Progenitor cell of endocrine pancreas (in vitro differentiated cells): ENCODE measurements around the gene NXPH3. TPM values are rescaled to one million over a fixed set of nuclear protein-coding genes. Genes with fewer than 3 reads are reported as not detected.

Experiments
- DNase-seq: peaks from one replicate; pipeline ENCODE4 v3.0.0; 2021; ENCODE audit warnings: low spot score; ENCODE audit not compliant: unreplicated experiment
- H3K27ac Mint-ChIP-seq: 2 replicates; pipeline ENCODE4 v1.8.0; 2021; ENCODE audit warnings: mild to moderate bottlenecking, moderate library complexity, mixed read lengths
- H3K27me3 Mint-ChIP-seq: 2 replicates; pipeline ENCODE4 v1.8.0; 2021; ENCODE audit warnings: mixed read lengths
- H3K36me3 Mint-ChIP-seq: 2 replicates; pipeline ENCODE4 v1.8.0; 2022; ENCODE audit warnings: mixed read lengths; ENCODE audit not compliant: insufficient read depth
- H3K4me1 Mint-ChIP-seq: 2 replicates; pipeline ENCODE4 v1.8.0; 2021; ENCODE audit warnings: low read depth, mixed read lengths
- H3K4me3 Mint-ChIP-seq: 2 replicates; pipeline ENCODE4 v1.8.0; 2021; ENCODE audit warnings: low read depth, mild to moderate bottlenecking, moderate library complexity, mixed read lengths
- H3K9me3 Mint-ChIP-seq: 2 replicates; pipeline ENCODE4 v1.8.0; 2021; ENCODE audit warnings: low read depth, mixed read lengths
- CTCF ChIP-seq: fragments of 200-600 bp; sonication (generic); IDR thresholded peaks from one replicate; pipeline ENCODE4 v1.5.0; 2021; ENCODE audit warnings: antibody characterized with exemption, mild to moderate bottlenecking; ENCODE audit not compliant: unreplicated experiment
- total RNA-seq: library from RNA; stranded (reverse); gene quantifications from 2 replicates; pipeline ENCODE4 v1.2.1, GENCODE V29; 2021

NXPH3 gene
- total RNA-seq, 1 donor from 2014 or later: 0.38 TPM

DNA sequence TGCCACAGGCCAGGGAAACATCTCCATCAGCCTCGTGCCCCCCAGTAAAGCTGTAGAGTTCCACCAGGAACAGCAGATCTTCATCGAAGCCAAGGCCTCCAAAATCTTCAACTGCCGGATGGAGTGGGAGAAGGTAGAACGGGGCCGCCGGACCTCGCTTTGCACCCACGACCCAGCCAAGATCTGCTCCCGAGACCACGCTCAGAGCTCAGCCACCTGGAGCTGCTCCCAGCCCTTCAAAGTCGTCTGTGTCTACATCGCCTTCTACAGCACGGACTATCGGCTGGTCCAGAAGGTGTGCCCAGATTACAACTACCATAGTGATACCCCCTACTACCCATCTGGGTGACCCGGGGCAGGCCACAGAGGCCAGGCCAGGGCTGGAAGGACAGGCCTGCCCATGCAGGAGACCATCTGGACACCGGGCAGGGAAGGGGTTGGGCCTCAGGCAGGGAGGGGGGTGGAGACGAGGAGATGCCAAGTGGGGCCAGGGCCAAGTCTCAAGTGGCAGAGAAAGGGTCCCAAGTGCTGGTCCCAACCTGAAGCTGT lies 3.4 kb downstream of the NXPH3 start:
- H3K36me3 Mint-ChIP-seq: no peaks in the 10 kb centered on the region
- TF ChIP-seq CTCF: no peak
- H3K27ac Mint-ChIP-seq: no peak overlapping the region
- no peak for DNase-seq
- no peak overlapping the region for H3K4me3 Mint-ChIP-seq
- peaks cover 39% of the 10 kb centered on the region for H3K27me3 Mint-ChIP-seq
- H3K9me3 Mint-ChIP-seq: no peaks in the 10 kb centered on the region
- H3K4me1 Mint-ChIP-seq: peaks cover 4% of the 10 kb centered on the region

- no peak for DNase-seq
- Mint-ChIP-seq H3K4me3 (no peak overlapping the region), H3K4me1 (peaks cover 4% of the 10 kb centered on the region), H3K36me3 (no peaks in the 10 kb centered on the region), H3K9me3 (no peaks in the 10 kb centered on the region), H3K27ac (no peak overlapping the region), H3K27me3 (peaks cover 34% of the 10 kb centered on the region)
- TF ChIP-seq CTCF: no peak
These were observed 3.9 kb downstream of the NXPH3 start for GRCh38 chr17:49579522-49579921.

GRCh38 chr17:49580055-49580721 lies 4.5 kb downstream of the NXPH3 start:
- Mint-ChIP-seq H3K36me3 (no peaks in the 10 kb centered on the region), H3K4me3 (no peak overlapping the region), H3K9me3 (no peaks in the 10 kb centered on the region), H3K27me3 (peaks cover 27% of the 10 kb centered on the region), H3K27ac (no peak overlapping the region), H3K4me1 (peaks cover 4% of the 10 kb centered on the region)
- no peak for DNase-seq
- TF ChIP-seq CTCF: no peak

DNA sequence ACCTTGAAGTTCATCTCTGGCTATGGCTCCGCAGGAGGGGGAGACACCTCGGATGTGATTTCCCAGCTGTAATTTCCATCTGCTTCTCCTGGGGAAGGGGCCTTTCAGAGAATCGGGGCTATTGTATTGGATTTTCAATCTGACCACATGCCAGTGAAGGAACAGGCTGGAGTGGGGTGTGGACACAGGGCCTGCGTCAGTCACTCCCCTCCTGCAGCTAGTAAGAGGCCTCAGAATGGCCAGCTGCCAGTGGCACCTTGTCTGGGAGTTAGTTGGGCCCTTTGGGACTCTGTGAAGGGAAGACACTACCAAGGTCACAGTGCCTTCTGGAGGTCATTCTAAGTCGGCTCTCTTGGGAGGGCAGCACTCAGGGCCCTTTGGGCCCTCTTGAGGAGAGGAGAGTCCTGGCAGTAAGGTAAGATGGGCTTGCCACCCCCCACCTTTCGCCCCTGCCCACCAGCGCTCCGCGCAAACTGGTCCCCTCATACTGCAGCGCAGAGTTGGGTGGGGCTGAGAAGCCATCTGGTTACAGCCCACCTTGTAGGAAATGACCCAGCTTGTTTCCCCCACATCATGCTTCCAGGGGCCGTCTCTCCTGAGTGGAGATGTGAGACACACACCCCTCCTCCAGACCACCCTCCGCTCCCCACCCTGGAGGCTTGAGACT lies 5.4 kb downstream of the NXPH3 start:
- TF ChIP-seq CTCF: no peak
- peaks cover 4% of the 10 kb centered on the region for H3K4me1 Mint-ChIP-seq
- peaks cover 24% of the 10 kb centered on the region for H3K27me3 Mint-ChIP-seq
- H3K4me3 Mint-ChIP-seq: no peak overlapping the region
- H3K27ac Mint-ChIP-seq: no peak overlapping the region
- H3K9me3 Mint-ChIP-seq: no peaks in the 10 kb centered on the region
- no peaks in the 10 kb centered on the region for H3K36me3 Mint-ChIP-seq
- DNase-seq: no peak

DNA sequence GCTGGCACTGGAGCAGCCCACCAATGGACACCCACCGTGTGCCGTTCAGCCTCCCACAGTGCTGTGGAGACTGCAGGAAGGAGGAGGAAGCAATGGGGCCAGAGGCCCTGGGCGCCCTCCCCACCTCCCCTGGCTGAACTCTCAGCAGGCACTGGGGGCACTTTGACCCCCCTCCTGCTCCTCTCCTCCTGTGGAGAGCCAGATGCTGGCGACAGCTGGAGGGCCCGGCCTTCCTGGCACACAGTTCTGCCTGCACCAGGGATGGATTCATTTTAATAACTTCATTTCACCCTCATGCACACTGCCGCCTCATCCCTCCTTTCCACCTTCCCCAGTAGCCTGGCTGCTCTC lies 6.0 kb downstream of the NXPH3 start:
- no peak for DNase-seq
- no peak for TF ChIP-seq CTCF
- peaks cover 2% of the 10 kb centered on the region for H3K4me1 Mint-ChIP-seq
- H3K4me3 Mint-ChIP-seq: no peak overlapping the region
- H3K36me3 Mint-ChIP-seq: peaks cover 1% of the 10 kb centered on the region
- no peaks in the 10 kb centered on the region for H3K9me3 Mint-ChIP-seq
- H3K27ac Mint-ChIP-seq: no peak overlapping the region
- peaks cover 23% of the 10 kb centered on the region for H3K27me3 Mint-ChIP-seq
